ENCODE measurements around the gene FUOM. TPM values are rescaled to one million over a fixed set of nuclear protein-coding genes. Genes with fewer than 3 reads are reported as not detected.

The FUOM gene
- total and polyA plus RNA-seq, 7 experiments from 2014 or later = 11.2 to 24.6 (median 20.5) TPM

- Mint-ChIP-seq H3K9me3 (peaks cover 0 to 3% (median 0%) of the 10 kb centered on the region in 11 donors), H3K27me3 (peaks cover 12 to 63% (median 19%) of the 10 kb centered on the region in 5 donors), H3K27ac (peak overlapping the region in 1 of 9 donors; percentile 2), H3K4me3 (peak overlapping the region in 3 of 10 donors; percentile 37 to 88 (median 87)), H3K4me1 (peaks cover 4 to 18% (median 12%) of the 10 kb centered on the region in 7 donors), H3K36me3 (no peaks in the 10 kb centered on the region)
- H3K9me3 ChIP-seq (ENCODE audit: control insufficient read depth in 2 of 3, low read length in 3 of 3) = no peaks in the 10 kb centered on the region
- CTCF ChIA-PET = interaction anchor here (0.5 to 1.1 kb wide), 3 partner anchors 16 to 287 kb away, joined by 3 read pairs; no protein-coding TSS in a partner anchor
- no peak overlapping the region for H3K27ac ChIP-seq (ENCODE audit: low read depth, low read length)
- peaks cover 8 to 12% of the 10 kb centered on the region in 2 donors for H3K27me3 ChIP-seq (ENCODE audit: control insufficient read depth in 2 of 2, insufficient read depth in 2 of 2, low read length in 2 of 2)
- ATAC-seq (no peak), DNase-seq (no peak)
- no peak overlapping the region for H3K4me3 ChIP-seq (ENCODE audit: low read length)
- POLR2A ChIA-PET = interaction anchor here (0.9 to 1.1 kb wide), 2 partner anchors 9 to 35 kb away, joined by 3 read pairs; partner anchors contain the start of gene CALY
- intact Hi-C loops (cut with micrococcal nuclease) = loop anchor here (5.0 kb wide), 4 partner anchors 65 to 385 kb away; partner anchors contain the start of genes CFAP46 (in 1 of the 2), MTG1 (in 1 of the 2) and SCART1 (in 1 of the 2)
- H3K4me1 ChIP-seq (ENCODE audit: control insufficient read depth in 2 of 2, insufficient read depth in 2 of 2, low read length in 2 of 2) = peaks cover 8 to 18% of the 10 kb centered on the region in 2 donors
- no peaks in the 10 kb centered on the region for H3K36me3 ChIP-seq (ENCODE audit: control insufficient read depth in 2 of 3, insufficient read depth in 3 of 3, low read length in 3 of 3)
Measured at GRCh38 chr10:133326745-133327650, 30.8 kb downstream of the FUOM start.

DNA sequence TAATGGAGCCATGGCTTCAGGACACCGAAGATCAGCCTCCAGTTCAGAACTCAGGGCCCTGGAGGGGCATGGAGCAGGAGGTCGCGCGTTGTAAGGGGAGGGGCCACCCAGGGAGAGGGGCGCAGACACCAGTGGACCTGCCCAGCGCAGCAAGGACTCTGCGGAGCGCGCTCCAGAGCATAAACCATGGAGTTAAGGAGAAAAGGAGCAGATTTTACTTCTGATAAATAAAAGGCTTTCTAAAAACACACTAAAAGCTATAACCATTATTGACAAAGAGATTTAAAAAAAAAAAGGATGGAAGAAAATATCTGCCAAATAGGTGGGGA lies 31.6 kb downstream of the FUOM start:
- no peaks in the 10 kb centered on the region for H3K36me3 ChIP-seq (ENCODE audit: control insufficient read depth in 2 of 3, insufficient read depth in 3 of 3, low read length in 3 of 3)
- Mint-ChIP-seq H3K4me1 (peaks cover 4 to 18% (median 12%) of the 10 kb centered on the region in 7 donors), H3K27ac (no peak overlapping the region), H3K4me3 (peak overlapping the region in 9 of 10 donors; percentile 16 to 88 (median 43)), H3K9me3 (peaks cover 0 to 3% (median 0%) of the 10 kb centered on the region in 11 donors), H3K36me3 (no peaks in the 10 kb centered on the region), H3K27me3 (peaks cover 12 to 56% (median 19%) of the 10 kb centered on the region in 5 donors)
- H3K4me1 ChIP-seq (ENCODE audit: control insufficient read depth in 2 of 2, insufficient read depth in 2 of 2, low read length in 2 of 2) = peaks cover 8 to 18% of the 10 kb centered on the region in 2 donors
- CTCF ChIA-PET = interaction anchor here (0.5 to 1.1 kb wide), 2 partner anchors 17 to 183 kb away, joined by 3 read pairs; no protein-coding TSS in a partner anchor
- POLR2A ChIA-PET = no interaction called here
- ATAC-seq = no peak
- H3K4me3 ChIP-seq (ENCODE audit: low read length) = no peak overlapping the region
- intact Hi-C loops (cut with micrococcal nuclease) = loop anchor here (5.0 kb wide), 4 partner anchors 66 to 384 kb away; partner anchors contain the start of genes CFAP46 (in 1 of the 2), MTG1 (in 1 of the 2) and SCART1 (in 1 of the 2)
- H3K27me3 ChIP-seq (ENCODE audit: control insufficient read depth in 2 of 2, insufficient read depth in 2 of 2, low read length in 2 of 2) = peaks cover 8 to 12% of the 10 kb centered on the region in 2 donors
- H3K27ac ChIP-seq (ENCODE audit: low read depth, low read length) = no peak overlapping the region
- H3K9me3 ChIP-seq (ENCODE audit: control insufficient read depth in 2 of 3, low read length in 3 of 3) = no peaks in the 10 kb centered on the region
- DNase-seq = no peak

- Histone ChIP-seq H3K4me1 (ENCODE audit: control insufficient read depth in 2 of 2, insufficient read depth in 2 of 2, low read length in 2 of 2) (peaks cover 8 to 18% of the 10 kb centered on the region in 2 donors), H3K36me3 (ENCODE audit: control insufficient read depth in 2 of 3, insufficient read depth in 3 of 3, low read length in 3 of 3) (no peaks in the 10 kb centered on the region), H3K27ac (ENCODE audit: low read depth, low read length) (peak overlapping the region; percentile 48), H3K9me3 (ENCODE audit: control insufficient read depth in 2 of 3, low read length in 3 of 3) (no peaks in the 10 kb centered on the region), H3K27me3 (ENCODE audit: control insufficient read depth in 2 of 2, insufficient read depth in 2 of 2, low read length in 2 of 2) (peaks cover 8 to 12% of the 10 kb centered on the region in 2 donors), H3K4me3 (ENCODE audit: low read length) (peak overlapping the region; percentile 39)
- H3K4me3 Mint-ChIP-seq = peak overlapping the region; percentile 77 to 92 (median 83)
- peak in 3 of 9 donors; percentile 22 to 42 (median 29) for DNase-seq
- ChIA-PET POLR2A (interaction anchor here (1.1 to 2.4 kb wide), 2 partner anchors 10 kb away, joined by 3 to 10 read pairs; no protein-coding TSS in a partner anchor), CTCF (no interaction called here)
- H3K27ac Mint-ChIP-seq = peak overlapping the region in 3 of 9 donors; percentile 25 to 74 (median 71)
- H3K36me3 Mint-ChIP-seq = no peaks in the 10 kb centered on the region
- H3K4me1 Mint-ChIP-seq = peaks cover 4 to 18% (median 12%) of the 10 kb centered on the region in 7 donors
- ATAC-seq = no peak
- intact Hi-C loops (cut with micrococcal nuclease) = loop anchor here (2.0 to 5.0 kb wide), 5 partner anchors 17 to 383 kb away; partner anchors contain the start of genes CFAP46 (in 1 of the 2), MTG1 (in 1 of the 2), SCART1 (in 1 of the 2) and TUBGCP2 (in 1 of the 2)
- peaks cover 0 to 3% (median 0%) of the 10 kb centered on the region in 11 donors for H3K9me3 Mint-ChIP-seq
- H3K27me3 Mint-ChIP-seq = peaks cover 12 to 50% (median 19%) of the 10 kb centered on the region in 5 donors
Measured at GRCh38 chr10:133325440-133326222, 32.2 kb downstream of the FUOM start.

- ATAC-seq (peak; percentile 1), DNase-seq (no peak)
- Mint-ChIP-seq H3K9me3 (peaks cover 0 to 8% (median 0%) of the 10 kb centered on the region in 11 donors), H3K4me1 (peaks cover 3 to 18% (median 12%) of the 10 kb centered on the region in 7 donors), H3K27me3 (peaks cover 12 to 45% (median 17%) of the 10 kb centered on the region in 5 donors), H3K27ac (peak overlapping the region in 2 of 9 donors; percentile 71 to 74), H3K36me3 (no peaks in the 10 kb centered on the region), H3K4me3 (peak overlapping the region in 7 of 10 donors; percentile 25 to 92 (median 83))
- no peak overlapping the region for H3K27ac ChIP-seq (ENCODE audit: low read depth, low read length)
- no peaks in the 10 kb centered on the region for H3K9me3 ChIP-seq (ENCODE audit: control insufficient read depth in 2 of 3, low read length in 3 of 3)
- peaks cover 6 to 16% of the 10 kb centered on the region in 2 donors for H3K4me1 ChIP-seq (ENCODE audit: control insufficient read depth in 2 of 2, insufficient read depth in 2 of 2, low read length in 2 of 2)
- ChIA-PET CTCF (no interaction called here), POLR2A (interaction anchor here (1.1 to 2.4 kb wide), 2 partner anchors 10 to 11 kb away, joined by 3 to 10 read pairs; no protein-coding TSS in a partner anchor)
- no peaks in the 10 kb centered on the region for H3K36me3 ChIP-seq (ENCODE audit: control insufficient read depth in 2 of 3, insufficient read depth in 3 of 3, low read length in 3 of 3)
- peaks cover 8 to 12% of the 10 kb centered on the region in 2 donors for H3K27me3 ChIP-seq (ENCODE audit: control insufficient read depth in 2 of 2, insufficient read depth in 2 of 2, low read length in 2 of 2)
- peak overlapping the region; percentile 39 for H3K4me3 ChIP-seq (ENCODE audit: low read length)
- intact Hi-C loops (cut with micrococcal nuclease) = loop anchor here (2.0 to 5.0 kb wide), 5 partner anchors 16 to 383 kb away; partner anchors contain the start of genes CFAP46 (in 1 of the 2), MTG1 (in 1 of the 2), SCART1 (in 1 of the 2) and TUBGCP2 (in 1 of the 2)
Measured at GRCh38 chr10:133324857-133325260, 33.0 kb downstream of the FUOM start.

DNA sequence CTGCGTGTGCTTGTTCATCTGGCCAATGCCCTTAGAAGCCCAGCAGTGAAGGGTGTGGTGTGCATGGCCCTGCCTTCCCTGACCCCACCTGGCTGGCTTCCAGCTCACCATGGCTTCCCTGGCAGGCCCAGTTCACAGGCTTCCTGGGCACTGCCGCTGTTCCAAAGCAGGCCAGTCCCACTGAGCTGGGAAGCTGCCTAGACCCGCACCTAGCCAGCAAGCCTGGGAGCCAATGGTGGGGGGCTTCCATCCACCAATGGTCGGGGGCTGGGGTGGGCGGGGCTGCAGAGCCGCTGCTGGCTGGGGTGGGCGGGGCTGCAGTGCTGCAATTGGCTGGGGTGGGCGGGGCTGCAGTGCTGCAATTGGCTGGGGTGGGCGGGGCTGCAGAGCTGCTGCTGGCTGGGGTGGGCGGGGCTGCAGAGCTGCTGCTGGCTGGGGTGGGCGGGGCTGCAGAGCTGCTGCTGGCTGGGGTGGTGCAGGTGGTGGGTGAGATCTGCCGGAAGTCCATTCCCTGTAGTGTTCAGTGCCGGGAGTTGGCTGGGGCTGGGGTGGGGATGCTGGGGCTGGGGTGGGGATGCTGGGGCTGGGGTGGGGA lies 33.5 kb downstream of the FUOM start:
- Histone ChIP-seq H3K36me3 (ENCODE audit: control insufficient read depth in 2 of 3, insufficient read depth in 3 of 3, low read length in 3 of 3) (no peaks in the 10 kb centered on the region), H3K4me3 (ENCODE audit: low read length) (no peak overlapping the region), H3K4me1 (ENCODE audit: control insufficient read depth in 2 of 2, insufficient read depth in 2 of 2, low read length in 2 of 2) (peaks cover 5 to 11% of the 10 kb centered on the region in 2 donors), H3K27me3 (ENCODE audit: control insufficient read depth in 2 of 2, insufficient read depth in 2 of 2, low read length in 2 of 2) (peaks cover 8 to 12% of the 10 kb centered on the region in 2 donors), H3K9me3 (ENCODE audit: control insufficient read depth in 2 of 3, low read length in 3 of 3) (no peaks in the 10 kb centered on the region), H3K27ac (ENCODE audit: low read depth, low read length) (no peak overlapping the region)
- ChIA-PET CTCF (interaction anchor here (1.2 kb wide), 1 partner anchor 11 kb away, joined by 4 read pairs; no protein-coding TSS in a partner anchor), POLR2A (interaction anchor here (1.1 to 2.4 kb wide), 2 partner anchors 9 to 11 kb away, joined by 3 to 10 read pairs; no protein-coding TSS in a partner anchor)
- Mint-ChIP-seq H3K4me3 (peak overlapping the region in 4 of 10 donors; percentile 12 to 92 (median 88)), H3K27me3 (peaks cover 10 to 44% (median 15%) of the 10 kb centered on the region in 5 donors), H3K27ac (no peak overlapping the region), H3K36me3 (no peaks in the 10 kb centered on the region), H3K4me1 (peaks cover 4 to 16% (median 10%) of the 10 kb centered on the region in 7 donors), H3K9me3 (peaks cover 0 to 8% (median 0%) of the 10 kb centered on the region in 11 donors)
- DNase-seq (peak in 8 of 9 donors; percentile 43 to 77 (median 60)), ATAC-seq (peak; percentile 85)
- intact Hi-C loops (cut with micrococcal nuclease) = loop anchor here in 1 of 2 donors (2.0 kb wide), 1 partner anchor 15 kb away; the partner anchor contains the start of genes TUBGCP2 and ZNF511

Measured in naive thymus-derived CD4-positive, alpha-beta T cell (primary cell).